Measurements from ENCODE around the gene RPS3. TPM values are rescaled to one million over a fixed set of nuclear protein-coding genes. Genes with fewer than 3 reads are reported as not detected.
A peak's percentile ranks its signal among the peaks of the same experiment; 100 is the strongest.

RPS3 gene
- total and polyA plus RNA-seq, 4 donors: 1,036 to 2,813 (median 2,148) TPM

- DNase-seq: no peak
- Histone ChIP-seq H3K36me3 (ENCODE audit: control insufficient read depth in 4 of 4, insufficient read depth in 4 of 4, low read length in 4 of 4) (no peaks in the 10 kb centered on the region), H3K27me3 (ENCODE audit: control insufficient read depth in 3 of 3, insufficient read depth in 3 of 3, low read length in 2 of 3) (no peaks in the 10 kb centered on the region), H3K27ac (ENCODE audit: low read depth in 1 of 2, low read length in 1 of 2) (no peak overlapping the region), H3K9me3 (ENCODE audit: control insufficient read depth in 4 of 4, insufficient read depth in 3 of 4, low read length in 3 of 4) (no peaks in the 10 kb centered on the region), H3K4me1 (ENCODE audit: control insufficient read depth in 5 of 5, insufficient read depth in 5 of 5, low read length in 5 of 5) (peaks cover 0 to 6% (median 0%) of the 10 kb centered on the region in 5 donors), H3K4me3 (no peak overlapping the region), H3K9ac (ENCODE audit: insufficient read depth in 1 of 2, low read length in 2 of 2) (no peak overlapping the region)
- no peak for TF ChIP-seq CTCF (IDR thresholded peaks at IDR 0.05; ENCODE audit: control extremely low read depth, extremely low read depth)
- 92 to 97% methylated on average over 2 of the region's 2 CpGs for whole genome bisulfite sequencing, 2 donors
- no peak for ATAC-seq (ENCODE audit: insufficient read depth, low FRiP score)
These were observed 19.1 kb upstream of the RPS3 start for GRCh38 chr11:75380245-75380644.

GRCh38 chr11:75380716-75381420 lies 18.4 kb upstream of the RPS3 start:
- H3K27me3 ChIP-seq (ENCODE audit: control insufficient read depth in 3 of 3, insufficient read depth in 3 of 3, low read length in 2 of 3): no peaks in the 10 kb centered on the region
- no peak overlapping the region for H3K4me3 ChIP-seq
- no peak for TF ChIP-seq CTCF (IDR thresholded peaks at IDR 0.05; ENCODE audit: control extremely low read depth, extremely low read depth)
- peak overlapping the region in 1 of 2 donors; percentile 72 for H3K27ac ChIP-seq (ENCODE audit: low read depth in 1 of 2, low read length in 1 of 2)
- H3K36me3 ChIP-seq (ENCODE audit: control insufficient read depth in 4 of 4, insufficient read depth in 4 of 4, low read length in 4 of 4): no peaks in the 10 kb centered on the region
- H3K9ac ChIP-seq (ENCODE audit: insufficient read depth in 1 of 2, low read length in 2 of 2): no peak overlapping the region
- no peaks in the 10 kb centered on the region for H3K9me3 ChIP-seq (ENCODE audit: control insufficient read depth in 4 of 4, insufficient read depth in 3 of 4, low read length in 3 of 4)
- peaks cover 0 to 6% (median 0%) of the 10 kb centered on the region in 5 donors for H3K4me1 ChIP-seq (ENCODE audit: control insufficient read depth in 5 of 5, insufficient read depth in 5 of 5, low read length in 5 of 5)
- DNase-seq (no peak), ATAC-seq (ENCODE audit: insufficient read depth, low FRiP score) (peak; percentile 43)
- 63 to 66% methylated on average over 7 of the region's 7 CpGs for WGBS, 2 donors

GRCh38 chr11:75383246-75383645 lies 16.1 kb upstream of the RPS3 start:
- DNase-seq (no peak), ATAC-seq (ENCODE audit: insufficient read depth, low FRiP score) (no peak)
- Histone ChIP-seq H3K4me3 (no peak overlapping the region), H3K27me3 (ENCODE audit: control insufficient read depth in 3 of 3, insufficient read depth in 3 of 3, low read length in 2 of 3) (no peaks in the 10 kb centered on the region), H3K4me1 (ENCODE audit: control insufficient read depth in 5 of 5, insufficient read depth in 5 of 5, low read length in 5 of 5) (peaks cover 0 to 7% (median 0%) of the 10 kb centered on the region in 5 donors), H3K9me3 (ENCODE audit: control insufficient read depth in 4 of 4, insufficient read depth in 3 of 4, low read length in 3 of 4) (no peaks in the 10 kb centered on the region), H3K9ac (ENCODE audit: insufficient read depth in 1 of 2, low read length in 2 of 2) (no peak overlapping the region), H3K27ac (ENCODE audit: low read depth in 1 of 2, low read length in 1 of 2) (peak overlapping the region in 1 of 2 donors; percentile 76), H3K36me3 (ENCODE audit: control insufficient read depth in 4 of 4, insufficient read depth in 4 of 4, low read length in 4 of 4) (no peaks in the 10 kb centered on the region)
- TF ChIP-seq CTCF (IDR thresholded peaks at IDR 0.05; ENCODE audit: control extremely low read depth, extremely low read depth): no peak
- 15 to 40% methylated on average over 3 of the region's 3 CpGs for WGBS, 2 donors

Measured in lung (tissue), 12 donors.